Upper lobe of left lung (tissue), 6 donors: Measurements from ENCODE around the gene LZTS3. TPM values are rescaled to one million over a fixed set of nuclear protein-coding genes. Genes with fewer than 3 reads are reported as not detected.
"Not testable (repeated sequence)": the region's sequence is repeated elsewhere in the genome, so short reads cannot be mapped to it uniquely, and the experiment has no call there.

Source experiments
- ATAC-seq, 2 donors: fragments of 200-7000 bp; cut with Tn5 transposase; one replicate each; pipeline ENCODE4 v1.9.1; 2022; ENCODE audit warnings: mild to moderate bottlenecking in 2 of 2, moderate library complexity in 2 of 2; ENCODE audit not compliant: low FRiP score in 2 of 2
- DNase-seq, 2 donors: peaks; one replicate each; pipeline ENCODE4 v3.0.0-alpha.2; 2019 to 2020
- H3K27ac ChIP-seq, 4 donors: fragments of 200-600 bp; sonication (generic); one replicate each; pipeline ENCODE4 v1.5.1; 2016 to 2019
- H3K27me3 ChIP-seq, 4 donors: fragments of 200-600 bp; sonication (generic); one replicate each; pipeline ENCODE4 v1.5.1; 2017 to 2019
- H3K36me3 ChIP-seq, 4 donors: fragments of 200-600 bp; sonication (generic); one replicate each; pipeline ENCODE4 v1.5.1; 2016 to 2019
- H3K4me1 ChIP-seq, 4 donors: fragments of 200-600 bp; sonication (generic); one replicate each; pipeline ENCODE4 v1.5.1; 2018 to 2019
- H3K4me3 ChIP-seq, 4 donors: fragments of 200-600 bp; sonication (generic); one replicate each; pipeline ENCODE4 v1.5.1; 2017 to 2019; ENCODE audit warnings: mild to moderate bottlenecking in 2 of 4, moderate library complexity in 1 of 4
- H3K9me3 ChIP-seq, 4 donors: fragments of 200-600 bp; sonication (generic); one replicate each; pipeline ENCODE4 v1.5.1; 2018 to 2019
- EP300 ChIP-seq, 4 donors: sonication (generic); formaldehyde crosslinking; IDR thresholded peaks; one replicate each; pipeline ENCODE4 v1.5.1; 2017; ENCODE audit warnings: antibody characterized with exemption in 4 of 4, control low read depth in 2 of 4
- POLR2A ChIP-seq, 4 donors: fragments of 450-650 bp; IDR thresholded peaks; one replicate each; pipeline ENCODE4 v1.5.1; 2016 to 2017; ENCODE audit warnings: antibody characterized with exemption in 4 of 4, mild to moderate bottlenecking in 2 of 4
- POLR2AphosphoS5 ChIP-seq, 2 donors: sonication (generic); formaldehyde crosslinking; IDR thresholded peaks; one replicate each; pipeline ENCODE4 v1.5.1; 2017; ENCODE audit warnings: antibody characterized with exemption in 2 of 2
- WGBS, 2 donors: methylation state at CpG; one replicate each; pipeline ENCODE4 v1.1.5; 2017 to 2018; 5-methylcytosine and 5-hydroxymethylcytosine counted together
- total RNA-seq, 6 donors: library from RNA; depleted of rRNA in 4 of 6; stranded (reverse); fragments of >200 nt in 4 of 6; gene quantifications; one replicate each; pipeline versions ENCODE4 v1.1.0 to v1.2.1, GENCODE V29; 2016 to 2021
- TF ChIP-seq, protein P1 (sequence below), 6 experiments: fragments of 450-650 bp in 4 of 6; fragments of 200-600 bp in 2 of 6; sonication (generic) in 2 of 6; IDR thresholded peaks; one replicate each; pipeline ENCODE4 v1.5.1; 2016 to 2019; ENCODE audit warnings: antibody characterized with exemption in 6 of 6
- donor health status: DM: no; HTN: no; CAD: no; lungs with moderate emphysema.
- donor health status: DM: no; HTN: yes; CAD: no; lungs with severe emphysema.

LZTS3 gene
- total RNA-seq, 6 donors from 2014 or later = 19.1 to 52.2 (median 31.1) TPM

DNA sequence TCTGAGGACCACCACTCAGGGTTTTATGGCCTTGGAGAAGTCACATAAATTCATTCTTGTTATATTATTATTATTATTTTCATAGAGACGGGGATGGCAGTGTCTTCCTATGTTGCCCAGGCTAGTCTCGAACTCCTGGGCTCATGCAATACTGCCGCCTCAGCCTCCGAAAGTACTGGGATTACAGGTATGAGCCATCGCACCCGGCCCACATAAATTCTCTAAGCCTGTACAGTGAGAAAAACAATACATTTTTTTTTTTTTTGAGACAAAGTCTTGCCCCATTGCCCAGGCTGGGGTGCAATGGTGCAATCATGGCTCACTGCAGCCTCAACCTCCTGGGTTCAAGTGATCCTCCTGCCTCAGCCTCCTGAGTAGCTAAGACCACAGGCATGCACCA lies 12.9 kb downstream of the LZTS3 start:
- no peak for DNase-seq
- H3K36me3 ChIP-seq = peaks cover 0 to 5% (median 2%) of the 10 kb centered on the region in 4 donors
- H3K9me3 ChIP-seq = no peaks in the 10 kb centered on the region
- 95 to 99% methylated on average over 6 of the region's 6 CpGs for WGBS, 2 donors
- H3K27me3 ChIP-seq = no peaks in the 10 kb centered on the region
- peak overlapping the region in 3 of 4 donors; percentile 79 to 99 (median 82) for H3K4me3 ChIP-seq
- TF ChIP-seq, protein P1, sequence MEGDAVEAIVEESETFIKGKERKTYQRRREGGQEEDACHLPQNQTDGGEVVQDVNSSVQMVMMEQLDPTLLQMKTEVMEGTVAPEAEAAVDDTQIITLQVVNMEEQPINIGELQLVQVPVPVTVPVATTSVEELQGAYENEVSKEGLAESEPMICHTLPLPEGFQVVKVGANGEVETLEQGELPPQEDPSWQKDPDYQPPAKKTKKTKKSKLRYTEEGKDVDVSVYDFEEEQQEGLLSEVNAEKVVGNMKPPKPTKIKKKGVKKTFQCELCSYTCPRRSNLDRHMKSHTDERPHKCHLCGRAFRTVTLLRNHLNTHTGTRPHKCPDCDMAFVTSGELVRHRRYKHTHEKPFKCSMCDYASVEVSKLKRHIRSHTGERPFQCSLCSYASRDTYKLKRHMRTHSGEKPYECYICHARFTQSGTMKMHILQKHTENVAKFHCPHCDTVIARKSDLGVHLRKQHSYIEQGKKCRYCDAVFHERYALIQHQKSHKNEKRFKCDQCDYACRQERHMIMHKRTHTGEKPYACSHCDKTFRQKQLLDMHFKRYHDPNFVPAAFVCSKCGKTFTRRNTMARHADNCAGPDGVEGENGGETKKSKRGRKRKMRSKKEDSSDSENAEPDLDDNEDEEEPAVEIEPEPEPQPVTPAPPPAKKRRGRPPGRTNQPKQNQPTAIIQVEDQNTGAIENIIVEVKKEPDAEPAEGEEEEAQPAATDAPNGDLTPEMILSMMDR (IDR thresholded peaks at IDR 0.05) = no peak
- TF ChIP-seq POLR2A (IDR thresholded peaks at IDR 0.05) (no peak), EP300 (IDR thresholded peaks at IDR 0.05) (no peak), POLR2AphosphoS5 (IDR thresholded peaks at IDR 0.05) (no peak)
- ATAC-seq = no peak
- H3K4me1 ChIP-seq = peaks cover 28 to 44% (median 33%) of the 10 kb centered on the region in 4 donors
- no peak overlapping the region for H3K27ac ChIP-seq

DNA sequence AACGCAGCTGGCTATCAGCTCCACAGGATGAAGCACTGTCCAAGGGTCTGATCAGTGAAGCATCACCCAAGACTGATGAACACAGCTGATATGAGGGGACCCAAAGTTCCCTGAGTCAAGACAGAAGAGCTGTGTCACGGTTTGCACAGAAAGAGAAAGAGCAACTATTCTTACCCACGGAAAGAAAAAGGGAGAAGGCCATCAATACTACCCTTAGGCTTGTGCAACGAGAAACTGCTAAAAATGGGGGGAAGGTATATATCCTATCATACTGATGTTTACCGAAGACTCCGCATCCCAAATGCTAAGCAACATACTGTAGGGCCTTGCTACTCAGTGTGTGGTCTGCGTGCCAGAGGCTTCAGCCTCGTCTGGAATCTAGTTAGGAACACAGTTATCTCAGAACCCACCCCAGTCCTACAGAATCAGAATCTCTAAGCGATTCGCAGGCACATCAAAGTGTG lies 14.3 kb downstream of the LZTS3 start:
- Histone ChIP-seq H3K27ac (peak overlapping the region; percentile 90 to 94 (median 91)), H3K4me3 (peak overlapping the region; percentile 79 to 99 (median 84)), H3K4me1 (peaks cover 27 to 39% (median 33%) of the 10 kb centered on the region in 4 donors), H3K27me3 (no peaks in the 10 kb centered on the region), H3K36me3 (peaks cover 0 to 19% (median 3%) of the 10 kb centered on the region in 4 donors), H3K9me3 (no peaks in the 10 kb centered on the region)
- TF ChIP-seq EP300 (IDR thresholded peaks at IDR 0.05) = no peak
- DNase-seq = no peak
- 0% methylated on average over 7 to 10 of the region's 10 CpGs for WGBS, 2 donors
- ATAC-seq = peak in 1 of 2 donors; percentile 2

DNA sequence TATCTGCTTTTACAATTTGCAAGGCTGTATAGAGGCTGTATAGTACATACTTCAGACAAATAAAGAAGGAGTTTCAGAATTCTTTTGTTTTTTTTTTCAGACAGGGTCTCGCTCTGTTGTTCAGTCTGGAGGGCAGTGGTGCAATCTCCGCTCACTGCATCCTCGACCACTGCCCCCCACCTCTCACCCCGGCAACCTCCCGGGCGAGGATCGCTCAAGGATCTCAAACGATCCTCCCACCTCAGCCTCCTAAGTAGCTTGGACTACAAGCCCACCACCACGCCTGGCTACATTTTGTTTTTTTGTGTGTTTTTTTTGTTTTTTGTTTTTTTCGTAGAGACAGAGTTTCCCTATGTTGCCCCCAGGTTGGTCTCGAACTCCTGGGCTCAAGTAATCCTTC lies 15.5 kb downstream of the LZTS3 start:
- Histone ChIP-seq H3K4me1 (peaks cover 27 to 42% (median 34%) of the 10 kb centered on the region in 4 donors), H3K36me3 (peaks cover 0 to 27% (median 3%) of the 10 kb centered on the region in 4 donors), H3K27me3 (no peaks in the 10 kb centered on the region), H3K4me3 (peak overlapping the region in 2 of 4 donors; percentile 79 to 99), H3K9me3 (no peaks in the 10 kb centered on the region), H3K27ac (peak overlapping the region in 3 of 4 donors; percentile 17 to 90 (median 46))
- DNase-seq = peak in 1 of 2 donors; percentile 17
- TF ChIP-seq, protein P1 (IDR thresholded peaks at IDR 0.05) = no peak
- TF ChIP-seq EP300 (IDR thresholded peaks at IDR 0.05) (no peak), POLR2A (IDR thresholded peaks at IDR 0.05) (no peak), POLR2AphosphoS5 (IDR thresholded peaks at IDR 0.05) (no peak)
- no peak for ATAC-seq
- 53 to 66% methylated on average over 11 of the region's 11 CpGs for WGBS, 2 donors

DNA sequence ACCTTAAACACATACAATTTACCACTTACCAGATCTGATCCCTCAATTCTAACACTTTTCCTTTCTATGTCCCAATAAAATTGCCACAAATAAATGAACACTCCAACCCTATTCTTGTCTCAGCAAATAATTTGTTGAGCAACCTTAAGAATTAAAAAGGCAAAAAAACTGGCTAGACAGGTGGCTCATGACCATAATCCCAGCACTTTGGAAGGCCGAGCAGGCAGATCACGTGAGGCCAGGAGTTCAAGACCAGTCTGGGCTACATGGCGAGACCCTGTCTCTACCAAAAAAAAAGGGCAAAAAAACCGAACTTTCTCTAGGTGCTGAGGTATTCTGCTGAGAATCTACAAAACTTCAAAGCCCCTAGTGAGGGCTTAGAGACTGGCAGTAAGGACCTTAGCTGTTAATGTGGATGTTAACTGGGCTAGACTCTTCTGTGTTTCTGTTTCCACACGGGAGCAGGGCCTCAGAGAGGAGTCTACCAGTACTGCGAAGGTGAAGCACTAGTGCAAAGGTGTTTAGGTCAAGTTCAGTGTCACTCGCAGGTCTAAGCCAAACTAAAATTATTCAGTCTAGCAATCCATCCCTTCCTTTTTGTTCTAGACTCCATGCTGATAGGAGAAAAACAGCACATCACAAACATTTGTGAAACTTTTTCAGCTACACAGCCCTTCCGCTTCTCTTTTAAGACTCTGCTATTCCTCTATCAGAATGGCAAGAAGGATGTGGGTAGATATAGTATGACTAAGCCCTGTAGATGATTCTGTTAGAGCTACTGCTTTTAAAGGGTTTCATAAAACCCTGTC lies 16.3 kb downstream of the LZTS3 start:
- Histone ChIP-seq H3K9me3 (no peaks in the 10 kb centered on the region), H3K4me1 (peaks cover 27 to 50% (median 36%) of the 10 kb centered on the region in 4 donors), H3K36me3 (peaks cover 0 to 27% (median 5%) of the 10 kb centered on the region in 4 donors), H3K27me3 (no peaks in the 10 kb centered on the region), H3K27ac (peak overlapping the region in 3 of 4 donors; percentile 26 to 90 (median 46)), H3K4me3 (peak overlapping the region in 1 of 4 donors; percentile 79)
- TF ChIP-seq POLR2A (IDR thresholded peaks at IDR 0.05) (no peak), POLR2AphosphoS5 (IDR thresholded peaks at IDR 0.05) (no peak), EP300 (IDR thresholded peaks at IDR 0.05) (no peak)
- TF ChIP-seq, protein P1 (IDR thresholded peaks at IDR 0.05) = no peak
- ATAC-seq = no peak
- 54 to 56% methylated on average over 8 of the region's 8 CpGs for WGBS, 2 donors
- DNase-seq = peak in 1 of 2 donors; percentile 45

DNA sequence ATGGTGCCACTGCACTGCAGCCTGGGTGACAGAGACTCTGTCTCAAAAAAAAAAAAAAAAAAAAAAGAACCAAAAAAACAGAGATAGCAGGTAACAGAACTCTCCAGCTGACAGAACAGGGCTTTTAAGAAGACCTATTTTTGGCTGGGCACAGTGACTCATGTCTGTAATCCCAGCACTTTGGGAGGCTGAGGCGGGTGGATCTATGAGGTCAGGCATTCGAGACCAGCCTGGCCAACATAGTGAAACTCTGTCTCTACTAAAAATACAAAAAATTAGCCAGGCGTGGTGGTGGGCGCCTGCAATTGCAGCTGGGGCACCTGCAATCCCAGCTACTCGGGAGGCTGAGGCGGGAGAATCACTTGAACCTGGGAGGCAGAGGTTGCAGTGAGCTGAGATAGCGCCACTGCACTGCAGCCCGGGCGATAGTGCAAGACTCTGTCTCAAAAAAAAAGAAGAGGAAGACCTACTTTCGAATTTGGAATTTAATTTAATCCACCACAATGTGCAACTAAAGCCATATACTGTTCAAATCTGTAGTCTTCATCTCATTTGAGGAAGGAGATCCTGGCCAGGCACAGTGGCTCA lies 21.2 kb downstream of the LZTS3 start:
- Histone ChIP-seq H3K36me3 (peaks cover 0 to 48% (median 24%) of the 10 kb centered on the region in 4 donors), H3K4me1 (peaks cover 10 to 37% (median 23%) of the 10 kb centered on the region in 4 donors)
- DNase-seq = peak in 1 of 2 donors; percentile 20
- H3K4me3 ChIP-seq, H3K27ac ChIP-seq, H3K27me3 ChIP-seq, ATAC-seq, H3K9me3 ChIP-seq: not testable (repeated sequence)
- 93 to 95% methylated on average over 10 of the region's 10 CpGs for WGBS, 2 donors
